SKM-1 (cell line): ENCODE data around the gene TM9SF2.
"Not testable (repeated sequence)": the region's sequence is repeated elsewhere in the genome, so short reads cannot be mapped to it uniquely, and the experiment has no call there.

Experiments
- DNase-seq: peaks from one replicate; lab custom pipeline; 2025; ENCODE audit not compliant: unreplicated experiment; lab: John Stamatoyannopoulos, UW

Gene TM9SF2

DNA sequence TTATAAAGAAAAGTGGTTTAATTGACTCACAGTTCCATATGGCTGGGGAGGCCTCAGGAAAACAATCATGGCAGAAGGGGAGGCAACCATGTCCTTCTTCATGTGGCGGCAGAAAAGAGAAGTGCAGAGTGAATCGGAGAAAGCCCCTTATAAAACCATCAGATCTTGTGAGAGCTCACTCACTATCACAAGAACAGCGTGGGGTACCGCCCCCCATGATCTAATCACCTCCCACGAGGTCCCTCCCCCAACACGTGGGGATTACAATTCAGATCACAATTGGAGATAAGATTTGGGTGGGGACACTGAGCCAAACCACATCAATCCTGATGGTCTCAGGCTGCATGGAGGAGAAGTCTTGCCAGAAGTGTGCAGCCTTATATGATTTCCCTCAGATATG, 26.0 kb downstream of the TM9SF2 start:
- DNase-seq, result no peak

DNA sequence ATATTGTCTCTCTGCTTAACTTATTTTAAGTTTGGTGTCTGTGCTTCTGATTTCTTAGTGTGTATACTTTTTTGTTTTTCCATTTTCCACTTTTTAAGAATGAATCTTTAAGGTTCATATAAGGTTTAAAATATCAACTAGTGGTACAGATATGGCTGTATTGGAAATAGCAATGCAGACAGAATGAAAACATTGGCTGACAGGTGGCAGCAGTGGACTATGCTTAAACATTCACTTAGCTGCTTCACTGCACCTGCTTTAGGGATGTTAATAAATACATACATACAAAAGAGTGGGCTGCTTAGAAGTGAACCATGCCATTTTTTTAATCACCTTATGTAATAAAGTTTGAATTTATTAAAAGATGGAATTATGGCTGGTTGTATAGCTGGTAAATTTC, 27.3 kb downstream of the TM9SF2 start:
- DNase-seq, result no peak

DNA sequence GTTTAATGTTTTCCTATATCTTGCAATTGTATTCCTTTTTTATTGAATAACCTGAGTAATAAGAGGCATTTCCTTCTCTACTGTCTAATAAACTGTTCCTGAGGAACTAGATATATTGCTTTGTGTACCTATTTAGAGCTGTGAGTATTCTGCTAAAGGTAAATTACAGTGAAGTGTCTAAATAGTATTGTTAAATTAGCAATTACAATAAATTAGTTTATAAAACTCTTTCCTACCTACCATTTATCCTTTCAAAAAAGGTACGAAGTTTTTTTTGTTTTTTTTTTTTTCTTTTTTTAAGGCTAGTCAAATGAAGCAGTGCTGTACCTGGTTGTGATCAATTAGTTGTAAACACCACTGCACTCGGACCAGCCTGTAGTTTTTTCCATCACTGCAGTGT, 34.8 kb downstream of the TM9SF2 start:
- no peak for DNase-seq

DNA sequence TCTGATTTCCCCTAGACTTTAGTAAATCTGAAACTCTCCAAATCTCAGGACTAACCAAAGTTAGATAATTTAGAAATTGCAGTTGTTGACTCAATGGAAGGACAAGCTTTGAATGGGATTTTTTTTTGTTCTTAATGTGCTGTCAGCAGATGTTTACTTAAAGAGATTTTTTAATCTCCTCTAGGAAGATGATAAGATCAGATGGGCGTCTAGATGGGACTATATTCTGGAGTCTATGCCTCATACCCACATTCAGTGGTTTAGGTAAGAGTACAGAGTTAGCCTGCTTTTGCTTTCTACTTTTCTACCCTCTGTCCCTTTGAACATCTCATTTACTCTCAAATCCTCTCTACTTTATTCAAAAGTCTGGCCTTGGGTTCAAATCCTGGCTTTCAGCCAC, 39.3 kb downstream of the TM9SF2 start:
- no peak for DNase-seq

DNA sequence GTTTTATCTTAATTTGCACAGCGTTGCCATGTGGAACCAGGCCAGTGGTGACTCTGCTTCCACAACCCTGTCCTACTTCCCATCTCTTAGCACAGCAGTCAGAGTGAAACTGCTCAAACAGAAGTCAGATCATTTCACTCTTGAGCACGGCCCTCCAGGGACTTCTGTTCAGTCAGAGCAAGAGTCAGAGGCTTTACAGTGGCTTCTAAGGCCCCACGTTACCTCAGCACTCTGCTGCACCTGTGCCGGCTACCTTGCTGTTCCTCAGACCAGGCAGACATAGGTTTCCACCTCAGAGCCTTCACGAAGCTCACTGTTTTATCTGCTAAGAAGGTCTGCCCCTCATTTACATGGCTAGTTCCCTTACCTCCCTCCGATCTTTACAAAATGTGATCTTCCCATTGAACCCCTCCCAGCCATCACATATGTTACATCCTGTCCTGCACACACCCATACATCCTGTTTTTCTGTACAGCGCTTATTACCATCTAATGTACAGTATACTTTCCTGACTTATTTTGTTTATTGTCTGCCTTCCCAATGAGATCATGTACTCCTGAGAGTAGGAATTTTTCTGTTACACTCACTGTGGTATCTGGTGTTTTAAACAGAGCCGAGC, 41.6 kb downstream of the TM9SF2 start:
- no peak for DNase-seq

DNA sequence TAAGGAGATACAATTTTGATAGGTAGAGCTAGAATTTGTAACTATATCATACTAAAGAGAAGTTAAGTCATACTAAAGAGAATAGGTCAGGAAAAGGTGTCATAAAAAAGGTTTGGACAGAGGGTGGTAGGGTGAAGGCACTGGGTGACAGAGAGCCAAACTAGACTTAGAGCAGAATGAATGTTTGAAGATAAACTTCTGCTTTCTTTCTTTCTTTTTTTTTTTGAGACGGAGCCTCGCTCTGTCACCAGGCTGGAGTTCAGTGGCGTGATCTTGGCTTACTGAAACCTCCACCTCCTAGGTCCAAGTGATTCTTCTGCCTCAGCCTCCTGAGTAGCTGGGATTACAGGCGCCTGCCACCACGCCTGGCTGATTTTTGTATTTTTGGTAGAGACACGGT, 44.1 kb downstream of the TM9SF2 start:
- DNase-seq, result no peak

DNA sequence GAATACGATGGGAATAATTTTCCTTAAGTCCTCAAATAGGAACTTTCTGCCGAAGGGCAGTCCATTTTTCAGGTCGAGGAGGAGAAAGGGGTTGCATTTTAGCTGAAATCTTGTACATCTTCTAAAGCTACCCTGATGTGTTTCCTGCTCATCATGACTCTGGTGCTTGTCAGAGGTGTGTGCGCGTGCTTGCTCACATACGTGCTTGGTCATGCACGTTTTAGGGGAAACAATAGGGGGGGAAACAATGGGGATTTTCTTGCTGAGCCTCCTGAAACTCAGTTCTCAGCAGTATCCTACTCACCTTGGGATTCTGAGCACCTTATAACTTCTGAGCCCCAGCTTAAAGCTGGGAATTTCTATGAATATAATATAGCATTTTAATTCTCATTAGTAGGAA, 44.7 kb downstream of the TM9SF2 start:
- no peak for DNase-seq

DNA sequence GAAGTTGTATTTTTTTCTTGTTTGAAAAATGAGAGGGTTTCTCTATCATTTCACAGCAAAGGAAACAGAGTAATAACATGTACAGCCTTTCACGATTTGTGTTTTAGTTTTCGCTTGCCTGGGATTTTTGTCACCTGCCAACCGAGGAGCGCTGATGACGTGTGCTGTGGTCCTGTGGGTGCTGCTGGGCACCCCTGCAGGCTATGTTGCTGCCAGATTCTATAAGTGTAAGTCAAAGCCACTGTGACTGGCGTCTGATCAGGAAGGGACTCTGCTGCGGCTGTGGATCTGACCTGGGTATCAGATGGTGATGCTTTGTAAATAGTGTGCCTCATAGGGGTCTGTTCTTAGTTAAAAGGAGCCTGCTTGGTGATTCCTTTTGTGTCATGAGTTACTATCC, 45.6 kb downstream of the TM9SF2 start:
- DNase-seq, result no peak

DNA sequence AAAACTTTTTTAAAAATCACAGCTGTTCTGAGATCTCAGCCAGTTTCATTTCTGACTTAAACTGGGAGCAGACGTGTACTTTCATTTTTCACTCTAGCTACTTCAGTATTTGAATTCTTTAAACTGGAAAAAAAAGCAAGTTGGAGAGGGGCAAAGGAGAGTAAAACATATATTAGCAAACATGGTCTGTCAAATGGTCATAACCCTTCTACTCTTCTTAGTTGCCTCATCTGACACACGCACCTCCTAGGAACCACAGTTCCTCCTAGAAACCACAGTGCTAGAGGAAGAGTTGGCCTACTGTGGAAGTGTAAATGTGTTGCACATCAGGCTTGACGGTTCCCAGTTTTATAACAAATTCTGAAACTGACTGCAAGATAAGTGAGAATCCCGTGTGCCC, 47.2 kb downstream of the TM9SF2 start:
- DNase-seq, result peak; percentile 66

DNA sequence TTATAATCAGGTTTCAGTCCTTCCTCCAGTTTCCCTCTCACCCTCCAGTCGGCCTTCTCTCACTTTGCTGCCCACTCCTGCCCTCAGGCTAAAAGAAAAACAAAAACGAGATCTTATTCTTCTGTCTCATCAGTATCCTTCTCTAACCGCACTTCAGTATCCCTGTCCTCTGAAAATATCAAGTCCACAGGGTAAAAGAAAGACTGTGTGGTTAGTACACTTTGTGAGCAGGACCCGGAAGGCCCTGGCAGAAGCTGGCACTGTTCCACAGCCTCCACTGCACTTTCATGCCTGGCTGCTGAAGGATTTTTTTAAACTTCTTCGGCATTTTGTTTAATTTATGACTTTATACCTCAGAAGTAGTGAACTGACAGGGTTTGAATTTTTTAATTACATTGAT, 51.8 kb downstream of the TM9SF2 start:
- DNase-seq, result no peak

DNA sequence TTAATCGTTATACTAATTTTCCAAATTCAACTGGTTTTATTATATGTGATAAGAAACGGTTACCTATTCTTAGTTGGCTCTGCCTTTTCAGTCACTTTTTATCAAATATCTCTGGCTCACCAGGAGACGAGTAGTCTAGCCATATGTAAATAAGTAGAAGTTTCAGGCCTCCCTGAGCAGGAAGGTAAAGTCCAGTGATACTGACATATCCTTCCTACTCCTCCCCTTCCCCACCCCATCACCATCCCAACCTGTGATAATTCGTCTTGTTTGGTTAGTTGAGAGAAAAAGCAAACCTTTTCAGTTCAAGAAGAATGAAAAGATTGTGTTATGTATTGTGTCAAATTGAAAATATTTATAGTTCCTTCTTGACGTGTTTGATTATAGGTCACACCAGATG, 53.9 kb downstream of the TM9SF2 start:
- no peak for DNase-seq

DNA sequence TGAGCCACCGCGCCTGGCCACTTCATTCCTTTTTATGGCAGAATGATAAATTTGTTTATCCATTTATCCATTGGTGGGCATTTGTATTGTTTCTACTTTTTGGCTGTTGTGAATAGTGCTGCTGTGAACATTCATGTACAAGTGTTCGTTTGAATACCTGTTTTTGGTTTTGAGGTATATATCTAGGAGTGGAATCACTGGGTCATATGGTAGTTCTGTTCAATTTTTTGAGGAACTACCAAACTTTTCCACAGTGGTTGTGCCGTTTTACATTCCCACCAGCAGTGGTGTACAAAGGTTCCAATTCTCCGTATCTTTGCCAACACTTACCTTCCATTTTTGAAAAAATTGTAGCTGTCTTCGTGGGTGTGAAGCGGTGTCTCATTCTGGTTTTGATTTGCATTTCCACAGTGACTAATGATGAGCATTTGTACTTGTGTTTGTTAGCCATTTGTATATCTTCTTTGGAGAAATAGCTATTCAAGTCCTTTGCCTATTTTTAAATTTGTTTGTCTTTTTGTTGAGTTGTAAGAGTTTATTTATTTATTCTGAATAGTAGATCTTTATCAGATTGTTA, 55.7 kb downstream of the TM9SF2 start:
- no peak for DNase-seq

DNA sequence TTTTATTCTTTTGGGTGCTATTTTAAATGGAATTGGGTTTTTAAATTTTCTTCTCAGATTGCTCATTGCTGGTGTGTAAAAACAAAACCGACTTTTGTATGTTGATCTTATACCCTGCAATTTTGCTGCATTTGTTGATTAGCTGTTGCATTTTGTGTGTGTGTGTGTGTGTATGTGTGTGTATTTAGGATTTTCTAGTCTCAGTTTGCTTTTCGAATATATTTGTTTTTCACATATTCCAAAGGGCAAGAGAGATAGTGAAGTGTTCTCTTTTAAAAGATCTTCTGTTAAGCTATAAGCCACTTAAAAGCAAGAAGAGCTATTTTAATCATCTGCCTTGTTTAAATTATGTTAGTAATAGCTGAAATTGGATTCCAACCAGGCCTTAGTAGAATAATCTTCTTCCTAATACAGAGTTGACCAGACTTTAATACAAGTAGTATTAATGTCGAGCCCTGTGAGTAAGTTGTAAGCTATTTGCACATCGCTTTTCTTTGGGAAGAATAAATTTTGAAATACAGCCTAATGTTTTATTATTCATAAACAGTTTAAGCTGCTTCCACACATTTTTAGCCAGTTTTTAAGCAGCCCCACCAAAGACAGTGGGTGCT, 57.4 kb downstream of the TM9SF2 start:
- DNase-seq, result no peak

DNA sequence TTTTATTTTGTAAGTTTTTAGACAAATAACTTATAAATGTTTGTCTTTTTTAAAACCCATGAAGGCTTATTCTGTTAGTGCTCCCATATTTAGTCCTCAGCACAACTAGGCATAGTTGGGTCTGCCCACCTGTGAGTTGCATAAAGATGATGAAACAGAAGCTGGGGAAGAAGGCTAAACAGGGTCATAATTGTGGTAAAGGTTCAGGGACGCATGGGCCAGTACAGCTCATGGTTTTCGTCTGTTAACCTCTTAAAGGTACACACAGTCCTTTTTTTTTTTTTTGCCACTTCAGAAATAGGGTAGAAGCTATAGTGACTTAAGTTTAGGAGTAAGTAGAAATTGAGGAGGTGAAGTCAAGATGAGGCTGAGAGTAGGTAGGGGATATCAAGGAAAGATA, 58.3 kb downstream of the TM9SF2 start:
- DNase-seq, result no peak

DNA sequence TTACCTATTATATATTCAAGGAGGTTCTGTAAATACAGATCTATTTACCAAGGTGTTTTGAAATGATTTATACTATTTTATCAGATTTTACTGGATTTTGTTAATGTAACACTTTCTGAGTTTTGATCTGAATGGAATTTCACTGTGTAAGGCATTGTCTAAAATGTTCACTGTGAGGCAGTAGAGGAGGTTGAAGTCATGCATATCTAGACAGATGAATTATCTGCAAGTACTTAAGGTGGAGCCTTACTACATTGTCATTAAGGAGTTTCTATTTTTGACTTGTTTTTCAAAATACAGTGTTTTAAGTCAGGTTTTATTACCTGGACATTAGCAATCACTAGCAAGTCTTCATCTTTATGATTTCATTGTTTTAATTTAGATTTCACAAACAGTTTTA, 62.1 kb downstream of the TM9SF2 start:
- DNase-seq, result no peak

DNA sequence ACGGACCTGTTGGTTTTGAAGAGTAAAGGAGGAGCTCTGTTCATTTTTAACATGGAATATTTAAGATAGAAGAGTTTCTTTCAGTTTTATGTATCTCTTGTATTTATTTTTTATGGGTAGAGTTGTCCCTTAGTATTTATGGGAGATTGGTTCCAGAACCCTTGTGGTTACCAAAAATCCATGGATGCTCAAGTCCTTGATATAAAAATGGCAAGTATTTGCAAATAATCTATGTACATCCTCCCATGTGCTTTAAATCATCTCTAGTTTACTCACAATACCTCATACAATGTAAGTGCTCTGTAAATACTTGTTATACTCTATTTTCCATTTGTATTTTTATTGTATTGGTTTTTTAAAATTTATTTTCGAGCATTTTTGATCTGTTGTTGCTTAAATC, 63.1 kb downstream of the TM9SF2 start:
- DNase-seq, result no peak

DNA sequence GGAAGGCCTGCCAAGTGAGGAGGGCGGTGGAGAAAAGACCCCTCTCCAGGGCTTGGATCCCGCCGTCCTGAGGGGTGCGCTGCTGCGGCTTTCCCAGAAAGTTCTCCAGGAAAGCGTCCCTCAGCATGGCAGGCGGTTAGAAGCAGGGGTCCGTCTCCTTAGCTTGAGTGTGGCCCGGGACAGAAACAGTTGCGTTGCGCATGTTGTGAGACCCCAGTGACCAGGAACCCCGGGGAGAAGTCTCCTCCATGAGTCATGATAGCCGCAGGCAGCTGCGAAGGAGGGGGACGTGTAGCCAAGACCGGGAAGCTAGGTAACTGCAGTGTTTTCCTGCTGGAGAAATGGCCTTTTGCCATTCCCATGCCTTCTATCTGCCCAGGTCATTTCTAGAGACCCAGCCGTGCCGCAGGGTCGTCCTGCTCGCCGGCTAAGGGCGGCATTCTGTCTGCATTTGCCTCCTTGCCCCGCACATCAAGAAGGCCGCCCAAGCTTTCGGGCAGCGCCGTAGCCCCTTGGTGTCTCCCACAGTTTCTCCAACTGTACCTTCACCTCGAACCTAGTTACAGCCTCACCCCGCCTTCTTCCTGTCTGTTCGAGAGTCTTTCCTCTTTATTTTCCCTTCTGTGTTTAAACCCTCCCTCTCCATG, 64.3 kb downstream of the TM9SF2 start:
- no peak for DNase-seq

DNA sequence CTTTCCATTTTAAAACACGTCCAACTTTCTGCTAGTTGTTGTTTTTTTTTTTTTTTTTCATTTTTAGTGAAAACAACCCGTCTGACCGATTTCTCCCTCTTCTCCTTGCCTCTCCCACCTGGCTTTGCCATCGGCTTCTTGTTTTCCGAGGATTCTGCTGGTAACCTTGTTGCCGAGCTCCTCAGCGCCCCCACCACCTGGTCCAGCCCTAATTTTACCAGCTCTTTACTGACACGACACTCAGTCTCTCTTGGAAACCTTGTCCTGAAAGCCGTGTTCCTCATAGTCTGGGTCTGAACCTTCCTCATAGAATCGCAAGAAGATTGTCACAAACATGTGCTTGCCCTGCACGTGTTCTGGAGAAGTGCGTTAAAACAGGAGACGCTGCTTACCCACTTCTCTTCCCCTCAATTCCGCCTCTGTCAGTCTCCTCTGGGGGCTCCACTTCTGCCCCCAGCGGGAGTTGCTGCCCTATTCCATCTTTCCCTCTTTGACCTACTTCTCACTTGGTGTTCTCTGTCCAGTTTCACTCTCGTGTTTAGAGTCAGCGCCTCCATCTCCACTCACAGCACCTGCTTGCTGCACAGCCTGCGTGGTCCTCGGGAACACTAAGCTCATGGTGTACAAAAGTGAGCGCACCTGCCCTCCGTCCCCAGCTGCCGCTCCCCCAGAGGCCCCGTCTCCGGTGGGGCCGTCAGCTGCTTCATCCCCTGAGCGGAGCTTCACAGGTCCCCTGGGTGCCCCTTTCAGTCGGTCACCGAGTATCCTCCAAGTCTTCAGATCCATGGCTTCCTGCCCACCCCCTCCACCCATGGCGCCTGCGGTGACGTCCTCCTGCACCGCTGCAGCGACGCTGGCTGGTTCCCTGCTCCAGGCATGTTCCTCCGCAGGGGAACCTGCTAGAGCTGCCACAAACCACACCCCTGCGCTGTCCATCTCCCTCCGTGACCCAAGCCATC, 65.1 kb downstream of the TM9SF2 start:
- DNase-seq, result no peak

DNA sequence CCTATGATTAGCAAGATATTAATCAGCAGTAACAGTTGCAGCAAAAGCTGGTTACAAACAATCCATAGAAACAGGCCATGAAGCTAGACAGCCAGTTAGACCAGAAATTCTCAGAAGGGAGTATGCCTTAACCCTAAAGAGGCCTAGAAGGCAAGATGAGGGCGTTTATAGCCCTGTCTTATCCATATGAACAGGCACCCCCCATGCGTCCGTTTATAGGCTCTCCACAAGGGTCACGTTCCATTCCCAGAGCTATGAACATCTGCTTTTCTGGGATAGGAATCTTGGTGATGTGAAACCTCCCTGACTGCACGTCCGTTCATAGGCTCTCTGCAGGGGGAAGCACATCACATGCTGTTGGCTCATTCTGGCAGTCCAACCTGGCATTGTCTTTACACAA, 67.6 kb downstream of the TM9SF2 start:
- not testable (repeated sequence) for DNase-seq

DNA sequence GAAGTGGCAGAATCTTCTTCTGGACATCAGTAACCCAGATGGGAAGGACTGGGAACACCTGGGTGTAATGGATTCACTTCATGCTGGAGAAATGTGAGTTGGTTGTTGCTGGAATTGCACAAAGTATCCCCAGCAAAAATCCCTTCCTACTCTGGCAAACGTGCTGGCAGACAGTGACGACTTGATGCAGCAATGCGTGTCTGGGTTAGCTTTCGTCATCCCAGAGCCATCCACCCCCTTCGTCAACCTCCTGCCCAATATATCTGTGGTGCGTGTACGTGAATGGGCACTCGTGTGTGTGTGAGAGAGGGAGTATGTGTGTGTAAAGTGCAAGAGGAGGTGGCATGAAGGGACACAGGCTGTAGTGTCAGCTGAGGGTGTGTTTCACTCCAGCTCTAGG, 70.9 kb downstream of the TM9SF2 start:
- DNase-seq, result no peak

DNA sequence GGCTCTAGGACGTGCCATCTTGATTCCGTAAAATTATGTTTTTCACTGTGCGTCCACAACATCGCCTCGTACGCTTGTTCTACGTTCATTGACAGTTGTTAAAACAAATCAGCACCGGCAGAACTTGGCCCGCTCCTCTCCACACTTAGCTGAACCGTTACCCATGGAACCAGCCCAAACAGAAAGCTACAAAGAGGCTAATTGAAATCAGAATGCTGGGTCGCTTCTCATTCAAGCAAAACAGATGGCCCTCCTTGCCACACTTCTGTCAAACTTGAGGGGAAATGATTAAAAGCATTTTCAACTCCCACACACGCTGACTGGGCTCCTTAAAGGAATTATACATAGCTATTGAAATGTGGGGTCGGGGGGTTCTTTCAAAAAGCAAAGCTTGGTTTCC, 71.6 kb downstream of the TM9SF2 start:
- DNase-seq, result no peak
